Central memory CD4-positive, alpha-beta T cell (primary cell): ENCODE data around the gene CRMP1.

ENCODE experiments used
- DNase-seq: peaks from one replicate; pipeline ENCODE4 v3.0.0; 2022

The CRMP1 gene

GRCh38 chr4:5790546-5790857 lies 102.4 kb downstream of the CRMP1 start:
- DNase-seq, result no peak

- no peak for DNase-seq
Observed at GRCh38 chr4:5789141-5789540, 103.7 kb downstream of the CRMP1 start.

- DNase-seq, result no peak
Observed at GRCh38 chr4:5788144-5788543, 104.7 kb downstream of the CRMP1 start.

GRCh38 chr4:5787311-5787710 lies 105.6 kb downstream of the CRMP1 start:
- DNase-seq, result no peak

- no peak for DNase-seq
Observed at GRCh38 chr4:5785806-5786680, 106.8 kb downstream of the CRMP1 start.

- no peak for DNase-seq
Observed at GRCh38 chr4:5784960-5785611, 107.8 kb downstream of the CRMP1 start.

- no peak for DNase-seq
Observed at GRCh38 chr4:5784021-5784420, 108.9 kb downstream of the CRMP1 start.

GRCh38 chr4:5783486-5783885 lies 109.4 kb downstream of the CRMP1 start:
- DNase-seq, result no peak

- DNase-seq, result no peak
Observed at GRCh38 chr4:5782829-5783476, 109.9 kb downstream of the CRMP1 start.

- no peak for DNase-seq
Observed at GRCh38 chr4:5781691-5782090, 111.2 kb downstream of the CRMP1 start.

- no peak for DNase-seq
Observed at GRCh38 chr4:5780831-5781480, 111.9 kb downstream of the CRMP1 start.

- no peak for DNase-seq
Observed at GRCh38 chr4:5776510-5776909, 116.4 kb downstream of the CRMP1 start.

- no peak for DNase-seq
Observed at GRCh38 chr4:5774416-5775036, 118.4 kb downstream of the CRMP1 start.

- DNase-seq, result no peak
Observed at GRCh38 chr4:5773271-5773555, 119.7 kb downstream of the CRMP1 start.

GRCh38 chr4:5772528-5773270 lies 120.2 kb downstream of the CRMP1 start:
- DNase-seq, result no peak
